Measurements from ENCODE around the gene ATXN1.

- TF ChIP-seq CTCF (IDR thresholded peaks at IDR 0.05) (no peak), POLR2A (IDR thresholded peaks at IDR 0.05) (no peak)
These were observed 209.8 kb downstream of the ATXN1 start for GRCh38 chr6:16551466-16551865.
